GM19468 (cell line): ENCODE results near the gene FOXN3.
"Not testable (repeated sequence)": the region's sequence is repeated elsewhere in the genome, so short reads cannot be mapped to it uniquely, and the experiment has no call there.

ENCODE experiments used
- ATAC-seq: cut with Tn5 transposase; IDR thresholded peaks from one replicate; pipeline ENCODE4 v1.9.1; 2021; ENCODE audit warnings: mild to moderate bottlenecking, moderate library complexity, moderate number of reproducible peaks; ENCODE audit not compliant: unreplicated experiment; ENCODE audit errors: extremely low read depth

FOXN3 gene

GRCh38 chr14:89123851-89124250 is 293.2 kb downstream of the FOXN3 start:
- no peak for ATAC-seq

- no peak for ATAC-seq
Observed at GRCh38 chr14:89123215-89123614, 293.8 kb downstream of the FOXN3 start.

GRCh38 chr14:89121968-89122620 is 294.9 kb downstream of the FOXN3 start:
- ATAC-seq: no peak

GRCh38 chr14:89117012-89117411 is 300.0 kb downstream of the FOXN3 start:
- ATAC-seq: no peak

GRCh38 chr14:89114109-89114508 is 302.9 kb downstream of the FOXN3 start:
- ATAC-seq: no peak

DNA sequence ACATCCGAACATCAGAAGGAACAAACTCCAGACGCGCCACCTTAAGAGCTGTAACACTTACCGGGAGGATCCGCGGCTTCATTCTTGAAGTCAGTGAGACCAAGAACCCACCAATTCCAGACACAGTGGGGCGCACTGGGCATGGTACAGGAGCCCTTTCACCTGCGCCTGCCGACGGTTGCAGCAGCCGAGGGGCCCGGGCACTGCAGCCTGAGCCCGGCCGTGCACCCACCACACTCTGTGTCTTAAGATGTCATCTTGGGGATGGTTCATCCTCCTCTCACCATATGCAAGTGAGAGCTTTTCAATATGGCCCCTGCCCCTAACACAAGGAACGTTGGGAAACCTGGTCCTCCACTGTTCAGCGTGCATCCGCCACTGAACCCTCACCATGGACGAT is 304.3 kb downstream of the FOXN3 start:
- ATAC-seq: no peak

DNA sequence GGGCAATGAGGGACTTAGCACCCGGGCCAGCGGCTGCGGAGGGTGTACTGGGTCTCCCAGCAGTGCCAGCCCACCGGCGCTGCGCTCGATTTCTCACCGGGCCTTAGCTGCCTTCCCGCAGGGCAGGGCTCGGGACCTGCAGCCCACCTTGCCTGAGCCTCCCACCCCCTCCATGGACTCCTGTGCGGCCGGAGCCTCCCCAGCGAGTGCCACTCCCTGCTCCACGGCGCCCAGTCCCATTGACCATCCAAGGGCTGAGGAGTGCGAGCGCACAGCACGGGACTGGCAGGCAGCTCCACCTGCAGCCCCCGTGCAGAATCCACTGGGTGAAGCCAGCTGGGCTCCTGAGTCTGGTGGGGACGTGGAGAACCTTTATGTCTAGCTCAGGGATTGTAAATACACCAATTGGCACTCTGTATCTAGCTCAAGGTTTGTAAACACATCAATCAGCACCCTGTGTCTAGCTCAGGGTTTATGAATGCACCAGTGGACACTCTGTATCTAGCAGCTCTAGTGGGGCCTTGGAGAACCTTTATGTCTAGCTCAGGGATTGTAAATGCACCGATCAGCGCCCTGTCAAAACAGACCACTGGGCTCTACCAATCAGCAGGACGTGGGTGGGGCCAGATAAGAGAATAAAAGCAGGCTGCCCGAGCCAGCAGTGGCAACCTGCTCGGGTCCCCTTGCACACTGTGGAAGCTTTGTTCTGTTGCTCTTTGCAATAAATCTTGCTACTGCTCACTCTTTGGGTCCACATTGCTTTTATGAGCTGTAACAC is 305.1 kb downstream of the FOXN3 start:
- ATAC-seq: not testable (repeated sequence)

GRCh38 chr14:89111232-89111631 is 305.8 kb downstream of the FOXN3 start:
- ATAC-seq: not testable (repeated sequence)

GRCh38 chr14:89110110-89110509 is 306.9 kb downstream of the FOXN3 start:
- ATAC-seq: no peak

- ATAC-seq: no peak
Observed at GRCh38 chr14:89108608-89109007, 308.4 kb downstream of the FOXN3 start.

DNA sequence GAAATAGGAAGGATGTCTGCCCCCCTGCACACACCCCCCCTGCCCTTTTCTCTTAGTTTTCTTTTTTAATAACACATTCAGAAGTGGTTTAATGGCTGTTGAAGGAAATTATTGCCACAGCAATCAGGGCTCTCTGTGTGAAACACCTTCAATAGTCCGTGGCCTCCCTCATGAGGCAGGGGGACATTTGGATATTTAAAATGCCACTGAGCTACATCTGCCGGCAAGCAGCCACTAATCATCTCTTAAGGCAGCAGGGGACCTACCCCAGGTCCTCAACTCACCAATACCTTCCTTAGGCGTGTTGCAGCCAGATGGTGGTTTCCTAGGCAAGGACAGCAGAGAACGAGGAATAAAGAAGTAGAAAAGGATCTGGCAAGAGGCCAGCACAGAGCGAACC is 309.4 kb downstream of the FOXN3 start:
- no peak for ATAC-seq
